MM.1S (cell line): ENCODE measurements around the gene SCMH1.

Source experiments
- EZH2 ChIP-seq: fragments of 300-600 bp; sonication (generic); optimal IDR thresholded peaks from 2 replicates; pipeline ENCODE3; 2017; ENCODE audit warnings: low read depth, mild to moderate bottlenecking, antibody characterized with exemption, low read length, mixed read lengths
- EZH2phosphoT487 ChIP-seq: fragments of 300-600 bp; sonication (generic); IDR thresholded peaks from 2 replicates; pipeline ENCODE4 v1.6.1; 2018; ENCODE audit warnings: antibody characterized with exemption, low read length
- TF ChIP-seq, protein P1 (sequence below): fragments of 300-600 bp; sonication (generic); IDR thresholded peaks from 2 replicates; pipeline ENCODE4 v1.5.1; 2016; ENCODE audit warnings: antibody characterized with exemption, low read length, mixed read lengths

DNA sequence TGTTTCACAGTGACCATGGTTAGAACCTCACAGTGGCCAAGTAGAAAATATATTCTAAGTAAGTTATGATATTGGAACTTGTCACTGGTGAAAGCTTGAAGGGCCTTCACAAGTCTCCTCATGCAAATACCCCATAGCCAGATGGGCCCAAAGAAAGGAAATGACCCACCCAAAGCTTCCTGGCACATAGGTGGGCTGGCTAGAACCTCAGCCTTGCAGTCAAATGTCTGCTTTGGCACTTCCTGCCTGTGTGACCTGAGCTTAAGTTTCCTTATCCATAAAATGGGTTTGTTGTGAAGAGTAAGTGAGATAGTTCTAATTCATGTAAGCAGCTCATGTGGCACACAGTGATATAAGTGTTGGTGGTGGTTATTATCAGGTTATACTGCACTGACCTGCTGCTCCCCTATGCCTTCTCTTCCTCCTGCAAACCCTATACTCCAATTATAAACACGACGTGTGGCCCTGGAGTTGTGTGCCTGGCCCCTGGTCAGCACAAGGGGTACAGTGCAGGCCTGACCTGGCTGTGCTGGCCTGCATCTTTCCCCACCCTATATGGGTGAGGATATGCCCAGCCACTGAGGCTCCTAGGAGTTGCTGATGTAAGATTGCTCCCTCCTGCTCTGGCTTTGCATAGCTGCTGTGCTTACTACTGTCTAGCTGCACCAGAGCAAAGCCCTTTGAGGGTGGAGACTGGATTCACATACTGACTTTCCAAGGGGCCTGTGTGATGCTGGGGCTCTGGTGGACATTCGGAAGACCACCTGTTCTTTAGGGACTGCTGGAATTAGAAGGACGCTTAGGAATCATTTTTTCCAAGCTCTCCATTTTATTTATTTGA, 215.9 kb downstream of the SCMH1 start:
- TF ChIP-seq, protein P1, sequence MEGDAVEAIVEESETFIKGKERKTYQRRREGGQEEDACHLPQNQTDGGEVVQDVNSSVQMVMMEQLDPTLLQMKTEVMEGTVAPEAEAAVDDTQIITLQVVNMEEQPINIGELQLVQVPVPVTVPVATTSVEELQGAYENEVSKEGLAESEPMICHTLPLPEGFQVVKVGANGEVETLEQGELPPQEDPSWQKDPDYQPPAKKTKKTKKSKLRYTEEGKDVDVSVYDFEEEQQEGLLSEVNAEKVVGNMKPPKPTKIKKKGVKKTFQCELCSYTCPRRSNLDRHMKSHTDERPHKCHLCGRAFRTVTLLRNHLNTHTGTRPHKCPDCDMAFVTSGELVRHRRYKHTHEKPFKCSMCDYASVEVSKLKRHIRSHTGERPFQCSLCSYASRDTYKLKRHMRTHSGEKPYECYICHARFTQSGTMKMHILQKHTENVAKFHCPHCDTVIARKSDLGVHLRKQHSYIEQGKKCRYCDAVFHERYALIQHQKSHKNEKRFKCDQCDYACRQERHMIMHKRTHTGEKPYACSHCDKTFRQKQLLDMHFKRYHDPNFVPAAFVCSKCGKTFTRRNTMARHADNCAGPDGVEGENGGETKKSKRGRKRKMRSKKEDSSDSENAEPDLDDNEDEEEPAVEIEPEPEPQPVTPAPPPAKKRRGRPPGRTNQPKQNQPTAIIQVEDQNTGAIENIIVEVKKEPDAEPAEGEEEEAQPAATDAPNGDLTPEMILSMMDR = no peak
- TF ChIP-seq EZH2 = no peak
- TF ChIP-seq EZH2phosphoT487 = no peak
